K562 (cell line): ENCODE results near the gene STOX2.

ENCODE experiments used
- CTCF ChIP-seq, 3 experiments: IDR thresholded peaks in 2 of 3; conservative IDR thresholded peaks in 1 of 3; 2 replicates each; pipeline ENCODE4 v1.5.1; 2011 to 2012; ENCODE audit warnings: low read length in 3 of 3, mild to moderate bottlenecking in 3 of 3, control low read depth in 2 of 3, improper control_type of control experiment in 1 of 3, inconsistent platforms in 1 of 3, low read depth in 1 of 3, mixed read lengths in 1 of 3, moderate library complexity in 1 of 3; ENCODE audit not compliant: insufficient read depth in 2 of 3
- ELF1 ChIP-seq: fragments of 200-800 bp; sonication (Bioruptor generic); IDR thresholded peaks from 2 replicates; pipeline ENCODE4 v1.6.1; 2016; ENCODE audit warnings: missing genetic modification characterization, missing compliant biosample characterization
- EP300 ChIP-seq: IDR thresholded peaks from 2 replicates; pipeline ENCODE4 v1.6.1; 2012; ENCODE audit warnings: low read length, improper control_type of control experiment
- ESRRA ChIP-seq: fragments of 450-650 bp; IDR thresholded peaks from 2 replicates; pipeline ENCODE4 v1.6.1; 2014; ENCODE audit warnings: low read depth, mild to moderate bottlenecking, moderate library complexity, borderline replicate concordance
- FOSL1 ChIP-seq: fragments of 200-800 bp; sonication (Bioruptor generic); conservative IDR thresholded peaks from 2 replicates; pipeline ENCODE4 v1.6.1; 2016; ENCODE audit warnings: missing genetic modification characterization, missing compliant biosample characterization
- NR3C1 ChIP-seq: sonication (generic); formaldehyde crosslinking; IDR thresholded peaks from 2 replicates; pipeline ENCODE4 v1.8.1; 2022; ENCODE audit warnings: missing genetic modification reagents
- NUFIP1 ChIP-seq: fragments of 450-650 bp; IDR thresholded peaks from 2 replicates; pipeline ENCODE4 v1.6.1; 2018; ENCODE audit not compliant: partially characterized antibody
- RCOR1 ChIP-seq, 2 experiments: IDR thresholded peaks; 2 replicates each; pipeline ENCODE4 v1.6.1; 2012; ENCODE audit warnings: low read depth in 2 of 2, low read length in 2 of 2, borderline replicate concordance in 1 of 2, improper control_type of control experiment in 1 of 2
- SMAD3 ChIP-seq: fragments of 450-650 bp; formaldehyde crosslinking; conservative IDR thresholded peaks from 2 replicates; pipeline ENCODE4 v1.4.0; 2020; ENCODE audit warnings: mild to moderate bottlenecking

GRCh38 chr4:183855323-183856190 lies 49.5 kb upstream of the STOX2 start:
- TF ChIP-seq NR3C1 = no peak
- TF ChIP-seq EP300 = no peak
- TF ChIP-seq ESRRA = no peak
- no peak for TF ChIP-seq FOSL1 (tag)
- no peak for TF ChIP-seq CTCF (IDR thresholded peaks at IDR 0.05 in 2 of 3, conservative IDR thresholded peaks at IDR 0.05 in 1 of 3; ENCODE audit: insufficient read depth in 2 of 3, low read depth in 1 of 3, low read length in 3 of 3)
- TF ChIP-seq NUFIP1 = no peak
- TF ChIP-seq RCOR1 (IDR thresholded peaks at IDR 0.05; ENCODE audit: borderline replicate concordance in 1 of 2, low read depth in 2 of 2, low read length in 2 of 2) = no peak
- no peak for TF ChIP-seq SMAD3
- no peak for TF ChIP-seq ELF1 (tag)
